ENCODE results near the gene IRS1. TPM values are rescaled to one million over a fixed set of nuclear protein-coding genes. Genes with fewer than 3 reads are reported as not detected.

IRS1 gene
- total RNA-seq, 1 donor: 29.7 TPM

DNA sequence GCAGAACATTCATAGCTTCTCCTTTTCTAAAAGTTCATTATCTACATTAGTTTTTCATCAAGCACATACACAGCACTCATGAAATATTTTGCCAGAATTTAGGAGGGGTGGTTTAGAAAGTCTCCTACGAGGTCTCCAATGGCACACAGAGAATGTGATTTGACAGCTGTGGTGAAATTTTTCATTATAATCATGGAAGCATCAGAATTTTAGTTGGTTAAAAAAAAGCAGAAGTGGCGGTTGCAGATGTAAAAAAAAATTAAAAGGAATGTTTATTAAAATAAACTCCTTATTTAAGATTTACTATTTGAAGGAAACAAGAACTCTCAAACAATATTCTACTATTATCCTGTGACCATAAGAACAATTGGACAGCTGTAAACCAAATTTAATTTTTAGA lies 25.4 kb upstream of the IRS1 start:
- TF ChIP-seq, protein P1, sequence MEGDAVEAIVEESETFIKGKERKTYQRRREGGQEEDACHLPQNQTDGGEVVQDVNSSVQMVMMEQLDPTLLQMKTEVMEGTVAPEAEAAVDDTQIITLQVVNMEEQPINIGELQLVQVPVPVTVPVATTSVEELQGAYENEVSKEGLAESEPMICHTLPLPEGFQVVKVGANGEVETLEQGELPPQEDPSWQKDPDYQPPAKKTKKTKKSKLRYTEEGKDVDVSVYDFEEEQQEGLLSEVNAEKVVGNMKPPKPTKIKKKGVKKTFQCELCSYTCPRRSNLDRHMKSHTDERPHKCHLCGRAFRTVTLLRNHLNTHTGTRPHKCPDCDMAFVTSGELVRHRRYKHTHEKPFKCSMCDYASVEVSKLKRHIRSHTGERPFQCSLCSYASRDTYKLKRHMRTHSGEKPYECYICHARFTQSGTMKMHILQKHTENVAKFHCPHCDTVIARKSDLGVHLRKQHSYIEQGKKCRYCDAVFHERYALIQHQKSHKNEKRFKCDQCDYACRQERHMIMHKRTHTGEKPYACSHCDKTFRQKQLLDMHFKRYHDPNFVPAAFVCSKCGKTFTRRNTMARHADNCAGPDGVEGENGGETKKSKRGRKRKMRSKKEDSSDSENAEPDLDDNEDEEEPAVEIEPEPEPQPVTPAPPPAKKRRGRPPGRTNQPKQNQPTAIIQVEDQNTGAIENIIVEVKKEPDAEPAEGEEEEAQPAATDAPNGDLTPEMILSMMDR (IDR thresholded peaks at IDR 0.05; ENCODE audit: insufficient read depth, low read length): no peak
- DNase-seq (ENCODE audit: low read depth): no peak

DNA sequence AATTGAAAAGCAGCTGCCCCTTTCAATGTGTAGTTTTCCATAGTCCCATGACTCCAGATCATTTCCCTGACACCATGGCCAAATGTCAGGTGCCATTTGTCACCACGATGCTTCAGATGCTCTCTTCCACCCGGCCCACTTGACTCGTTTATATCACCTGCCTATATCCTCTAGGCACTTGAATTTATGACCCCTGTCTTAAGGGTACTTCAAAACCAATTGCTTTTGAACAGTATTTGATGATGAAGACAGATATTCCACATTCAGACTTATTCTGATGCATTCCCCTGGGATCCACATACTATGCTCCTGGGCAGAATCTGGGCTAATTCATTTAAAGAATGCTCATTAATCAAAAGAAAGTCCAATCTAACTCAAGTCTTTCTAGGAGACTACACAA lies 19.3 kb upstream of the IRS1 start:
- H3K4me3 ChIP-seq (ENCODE audit: low read depth, low read length): no peak overlapping the region
- TF ChIP-seq, protein P1 (IDR thresholded peaks at IDR 0.05; ENCODE audit: insufficient read depth, low read length): no peak
- no peak for DNase-seq (ENCODE audit: low read depth)

More for the DNA sequence above, 25.4 kb upstream of the IRS1 start:
- H3K4me3 ChIP-seq (ENCODE audit: low read depth, low read length): no peak overlapping the region

DNA sequence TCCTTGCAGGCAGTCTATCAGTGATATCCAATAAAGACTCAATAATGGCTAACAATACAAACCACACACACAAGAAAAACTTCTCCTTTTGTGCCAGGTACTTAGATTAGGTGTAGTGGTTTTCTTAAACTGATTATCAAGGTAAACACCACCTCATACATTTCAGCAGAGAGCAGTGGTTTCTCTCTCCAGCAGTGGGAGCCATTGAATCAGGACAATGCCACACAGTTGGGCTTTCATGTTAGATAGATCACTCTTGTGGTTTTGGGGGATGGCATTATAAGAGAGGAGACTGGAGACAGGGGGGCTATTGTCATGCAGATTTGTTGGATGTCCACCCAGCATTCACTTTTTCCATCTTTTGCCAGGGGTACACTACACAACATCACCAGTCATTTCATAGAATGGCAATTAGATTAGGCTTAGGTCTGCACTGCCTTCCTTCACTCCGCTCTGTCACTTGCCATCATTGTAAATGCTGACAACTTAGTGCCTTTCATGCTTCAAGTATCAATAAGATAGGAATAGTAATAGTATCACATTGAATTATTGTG lies 13.6 kb upstream of the IRS1 start:
- H3K4me3 ChIP-seq (ENCODE audit: low read depth, low read length): no peak overlapping the region
- peak; percentile 16 for DNase-seq (ENCODE audit: low read depth)
- TF ChIP-seq, protein P1 (IDR thresholded peaks at IDR 0.05; ENCODE audit: insufficient read depth, low read length): peak; percentile 47

DNA sequence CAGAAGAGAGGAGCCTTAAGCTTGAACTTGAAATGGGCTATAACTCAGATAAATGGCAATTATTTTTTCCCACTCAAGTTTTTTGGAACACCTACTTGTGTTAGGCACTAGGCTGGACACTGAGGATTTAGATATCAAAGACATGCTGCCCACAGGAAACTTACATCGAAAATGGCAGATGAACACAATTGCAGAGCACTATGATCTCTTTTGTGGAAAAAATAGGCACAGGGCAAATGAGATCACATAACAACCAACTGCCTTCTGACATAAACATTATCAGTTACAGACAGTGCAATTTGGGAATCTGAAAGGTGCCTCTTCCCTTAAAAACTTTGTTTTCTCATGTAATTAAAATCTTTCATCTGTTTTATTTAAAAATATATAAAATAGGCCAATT lies 3.8 kb upstream of the IRS1 start:
- H3K4me3 ChIP-seq (ENCODE audit: low read depth, low read length): no peak overlapping the region
- no peak for DNase-seq (ENCODE audit: low read depth)
- TF ChIP-seq, protein P1 (IDR thresholded peaks at IDR 0.05; ENCODE audit: insufficient read depth, low read length): no peak

DNA sequence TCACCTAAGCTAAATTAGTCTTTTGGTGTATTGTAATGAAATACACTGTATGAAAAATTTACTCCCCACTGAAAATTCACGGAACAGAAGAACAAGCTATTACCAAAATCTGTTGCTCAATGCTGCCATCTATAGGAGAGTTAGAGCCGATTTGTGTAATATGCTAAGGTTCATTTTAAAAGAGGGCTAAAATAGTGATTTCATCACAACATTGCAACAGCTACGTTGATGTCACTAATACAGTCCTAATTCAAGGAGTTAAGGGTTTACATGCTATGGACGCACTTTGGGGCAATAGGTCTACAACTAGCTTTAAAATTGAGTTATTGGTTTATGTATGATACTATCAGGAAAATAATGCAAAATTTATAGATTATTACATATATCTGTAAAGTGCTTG lies 3.0 kb upstream of the IRS1 start:
- DNase-seq (ENCODE audit: low read depth): peak; percentile 97
- TF ChIP-seq, protein P1 (IDR thresholded peaks at IDR 0.05; ENCODE audit: insufficient read depth, low read length): peak; percentile 66

DNA sequence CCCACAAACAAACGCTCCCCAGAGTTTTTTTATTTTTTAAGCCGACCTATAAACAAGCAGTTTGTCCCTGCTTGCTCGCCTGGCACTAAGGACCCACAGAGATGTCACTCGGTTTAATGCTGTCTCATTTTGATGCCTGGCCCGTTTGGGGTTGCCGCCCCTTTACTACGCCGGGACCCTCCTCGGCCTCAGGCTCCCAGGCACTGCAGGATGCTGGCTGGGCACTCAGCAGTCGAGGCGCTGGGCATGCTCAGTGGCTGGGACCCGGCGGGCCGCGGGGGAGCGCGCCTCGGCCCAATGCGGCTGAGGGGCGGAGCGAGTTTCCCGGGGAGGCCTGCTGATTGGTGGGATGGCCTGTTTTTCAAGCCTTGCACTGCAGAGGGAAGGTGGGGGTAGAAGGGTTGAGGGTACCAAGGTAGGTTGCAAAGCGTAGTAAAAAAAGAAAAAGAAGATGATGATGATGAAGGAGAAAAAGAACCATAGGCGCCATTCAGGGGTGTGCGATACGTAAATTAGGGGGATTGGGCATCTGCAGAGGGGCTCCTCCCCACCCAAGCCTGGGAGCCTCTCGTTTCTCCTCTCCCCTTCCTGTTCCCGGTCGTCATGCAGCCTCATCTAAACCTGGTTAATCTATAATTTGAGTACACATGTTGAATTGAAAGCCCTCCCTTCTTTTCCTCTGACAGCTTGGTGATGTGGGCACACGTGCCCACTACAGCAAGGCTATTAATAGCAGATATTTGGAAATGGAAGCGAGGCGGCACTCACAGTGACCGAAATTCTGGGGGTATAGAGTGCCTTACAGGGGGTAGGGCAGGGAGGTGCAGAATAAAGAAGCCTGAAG lies 1.5 kb upstream of the IRS1 start:
- no peak overlapping the region for H3K4me3 ChIP-seq (ENCODE audit: low read depth, low read length)
- TF ChIP-seq, protein P1 (IDR thresholded peaks at IDR 0.05; ENCODE audit: insufficient read depth, low read length): no peak
- no peak for DNase-seq (ENCODE audit: low read depth)

More for the DNA sequence above, 3.0 kb upstream of the IRS1 start:
- H3K4me3 ChIP-seq (ENCODE audit: low read depth, low read length): no peak overlapping the region

Measured in fibroblast of the aortic adventitia (primary cell).